NOMO-1 (cell line): Measurements from ENCODE around the gene HRH4.

Source experiments
- DNase-seq, 2 experiments: peaks; one replicate each; lab custom pipeline; 2025; ENCODE audit not compliant: unreplicated experiment in 2 of 2; lab: John Stamatoyannopoulos, UW

HRH4 gene, protein sequence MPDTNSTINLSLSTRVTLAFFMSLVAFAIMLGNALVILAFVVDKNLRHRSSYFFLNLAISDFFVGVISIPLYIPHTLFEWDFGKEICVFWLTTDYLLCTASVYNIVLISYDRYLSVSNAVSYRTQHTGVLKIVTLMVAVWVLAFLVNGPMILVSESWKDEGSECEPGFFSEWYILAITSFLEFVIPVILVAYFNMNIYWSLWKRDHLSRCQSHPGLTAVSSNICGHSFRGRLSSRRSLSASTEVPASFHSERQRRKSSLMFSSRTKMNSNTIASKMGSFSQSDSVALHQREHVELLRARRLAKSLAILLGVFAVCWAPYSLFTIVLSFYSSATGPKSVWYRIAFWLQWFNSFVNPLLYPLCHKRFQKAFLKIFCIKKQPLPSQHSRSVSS

GRCh38 chr18:24460388-24460787 lies at the start of gene HRH4:
Gene HRH4, plus strand, starts transcription at chr18:24460637. Its CDS starts 92 bp downstream, at chr18:24460729.
- peak; percentile 16 to 53 for DNase-seq

DNA sequence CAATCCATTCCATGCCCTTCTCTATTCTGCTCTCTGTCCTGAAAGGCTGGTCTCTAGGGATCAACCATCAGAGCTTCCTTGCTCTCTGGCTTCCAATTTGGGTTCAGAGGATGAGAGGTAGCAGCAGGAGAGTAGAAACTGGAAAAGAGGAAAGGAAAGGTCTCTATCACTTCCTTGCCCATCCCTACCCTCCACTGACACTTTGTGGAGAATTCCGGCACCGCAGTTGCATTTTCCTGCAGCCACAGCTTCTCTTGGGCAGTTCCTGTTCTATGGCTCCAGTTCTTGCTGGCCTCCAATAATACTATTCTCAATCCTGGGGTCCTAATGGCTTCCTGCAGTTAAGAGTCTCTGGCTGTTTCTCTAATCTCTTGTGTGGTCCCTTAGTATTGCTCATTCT lies 47.3 kb upstream of the HRH4 start:
- DNase-seq: no peak

- DNase-seq: no peak
Measured at GRCh38 chr18:24414349-24415003, 46.0 kb upstream of the HRH4 start.

GRCh38 chr18:24417480-24417879 lies 43.0 kb upstream of the HRH4 start:
- no peak for DNase-seq

GRCh38 chr18:24420551-24420950 lies 39.9 kb upstream of the HRH4 start:
- DNase-seq: no peak

GRCh38 chr18:24421831-24422230 lies 38.6 kb upstream of the HRH4 start:
- no peak for DNase-seq

DNA sequence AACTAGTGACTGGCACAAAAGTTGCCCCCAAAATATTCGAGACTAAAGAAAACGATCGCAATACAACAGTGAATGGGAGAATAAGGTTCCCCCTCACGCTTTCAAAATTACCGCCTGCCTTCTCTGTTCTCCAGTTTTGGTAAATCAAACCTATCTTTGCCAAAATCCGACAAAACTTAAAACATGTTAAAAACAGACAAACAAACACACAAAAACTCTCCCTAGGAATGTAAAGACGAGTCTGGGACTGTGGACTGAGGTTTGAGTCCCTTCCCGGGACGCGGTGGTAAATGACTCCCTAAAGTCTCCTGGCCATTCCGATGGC lies 34.4 kb upstream of the HRH4 start:
- DNase-seq: no peak

DNA sequence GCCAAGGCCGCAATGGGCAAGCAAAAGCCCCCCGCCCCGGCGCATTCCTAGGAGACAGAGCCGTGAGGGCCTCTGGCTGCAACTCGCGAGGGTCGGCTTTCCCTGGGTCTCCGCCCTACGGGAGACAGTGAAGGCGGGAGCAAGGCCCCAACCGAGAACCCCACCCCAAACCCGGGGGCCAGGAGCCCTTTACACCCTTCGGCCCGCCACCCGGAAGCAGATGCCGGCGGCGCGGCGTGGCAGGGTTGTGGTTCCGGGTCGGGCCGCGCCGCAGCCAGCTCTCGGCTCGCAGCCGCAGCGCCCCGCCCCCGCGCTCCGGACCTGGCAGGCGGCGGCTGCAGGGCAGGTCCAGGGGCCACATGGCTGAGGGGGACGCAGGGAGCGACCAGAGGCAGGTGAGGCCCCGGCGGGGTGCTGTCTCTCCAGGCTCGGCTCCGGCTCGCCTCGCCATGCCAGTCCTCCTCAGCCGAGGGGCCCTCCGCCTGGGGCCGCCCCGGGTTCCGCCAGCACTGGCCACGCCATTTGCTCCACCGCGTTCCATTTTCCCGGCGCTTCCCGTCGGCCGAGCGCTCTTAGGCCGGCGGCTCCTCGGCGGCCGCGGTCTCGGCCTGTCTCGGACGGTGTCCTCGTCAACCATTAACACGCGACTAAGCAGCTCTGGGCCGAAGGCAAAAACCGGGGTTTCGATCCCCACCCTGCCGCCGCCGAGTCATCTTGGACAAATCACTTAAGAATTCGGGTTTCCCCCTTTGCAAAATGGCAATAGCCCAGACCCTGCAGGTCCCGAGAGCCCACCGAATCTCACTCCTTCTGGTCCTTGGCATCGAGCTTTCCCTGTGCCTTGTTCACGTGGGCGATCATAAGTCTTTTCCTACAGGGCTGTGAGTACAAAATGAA lies 33.8 kb upstream of the HRH4 start, which contains the start of gene IMPACT:
TSS of gene IMPACT (plus strand) at position 273 of the 897 bp plus-strand sequence. CDS start at position 360, 87 bp downstream.
- DNase-seq: peak; percentile 77 to 89

GRCh38 chr18:24427484-24427883 lies 33.0 kb upstream of the HRH4 start:
- peak; percentile 16 to 20 for DNase-seq

- DNase-seq: no peak
Measured at GRCh38 chr18:24428709-24429108, 31.7 kb upstream of the HRH4 start.

DNA sequence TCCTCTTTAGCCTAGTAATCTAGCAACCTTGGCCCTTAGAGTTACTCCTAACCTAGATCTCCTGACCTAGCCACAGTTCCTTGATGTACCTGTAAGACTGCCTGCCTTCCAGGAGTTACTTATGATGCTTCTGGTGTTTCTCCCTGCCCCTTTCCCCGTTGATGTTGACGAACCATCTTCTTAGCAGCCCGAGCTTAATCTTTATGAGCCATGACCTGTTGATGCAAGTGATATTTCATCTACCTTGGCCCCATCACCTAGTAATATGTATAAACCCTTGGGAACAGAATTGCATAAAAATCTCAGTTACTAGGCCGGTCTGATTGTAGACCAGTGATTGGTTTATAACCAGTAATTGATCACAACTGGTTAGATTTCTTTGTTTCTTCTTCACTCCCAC lies 31.2 kb upstream of the HRH4 start:
- no peak for DNase-seq

GRCh38 chr18:24432618-24433017 lies 27.8 kb upstream of the HRH4 start:
- peak; percentile 50 to 75 for DNase-seq

GRCh38 chr18:24436939-24437338 lies 23.5 kb upstream of the HRH4 start:
- DNase-seq: no peak

DNA sequence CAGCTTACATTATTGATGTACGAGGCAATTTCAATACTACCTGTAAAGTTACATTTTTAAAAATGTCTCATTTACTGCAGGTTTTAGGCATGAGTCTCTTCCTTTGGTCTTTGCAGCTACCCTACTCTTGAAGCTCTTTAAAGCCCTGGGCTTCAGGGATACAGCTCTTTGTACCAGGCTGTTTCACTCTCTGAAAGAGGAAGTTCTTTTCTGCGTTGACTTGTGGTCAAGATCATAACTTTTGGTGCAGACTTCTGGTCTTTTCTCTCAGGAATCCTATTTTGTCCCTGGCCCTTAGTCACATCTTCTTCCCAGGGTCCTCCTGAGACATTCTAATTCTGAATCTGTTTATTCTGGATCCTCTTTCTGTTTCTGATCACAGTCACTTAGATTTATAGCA lies 16.6 kb upstream of the HRH4 start:
- DNase-seq: peak; percentile 49 to 89

GRCh38 chr18:24446453-24446852 lies 14.0 kb upstream of the HRH4 start:
- DNase-seq: no peak

- no peak for DNase-seq
Measured at GRCh38 chr18:24446953-24447538, 13.4 kb upstream of the HRH4 start.

DNA sequence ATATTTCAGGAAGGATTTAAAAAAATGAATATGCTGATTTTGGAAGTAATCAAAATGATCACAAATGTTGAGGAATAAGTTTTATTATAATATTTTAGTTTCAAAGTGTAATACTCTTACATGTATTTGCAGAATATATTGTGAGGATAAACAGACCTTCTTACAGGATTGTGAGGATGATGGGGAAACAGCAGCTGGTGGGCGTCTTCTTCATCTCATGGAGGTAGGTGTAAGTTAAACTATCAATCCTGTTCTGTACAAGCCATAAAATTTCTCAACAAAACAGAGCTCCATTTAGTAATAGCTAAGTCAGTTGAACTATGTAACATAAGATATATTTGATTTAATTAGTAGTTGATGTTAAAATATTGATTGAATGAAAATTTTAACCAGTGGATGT lies 12.5 kb upstream of the HRH4 start:
- DNase-seq: no peak

DNA sequence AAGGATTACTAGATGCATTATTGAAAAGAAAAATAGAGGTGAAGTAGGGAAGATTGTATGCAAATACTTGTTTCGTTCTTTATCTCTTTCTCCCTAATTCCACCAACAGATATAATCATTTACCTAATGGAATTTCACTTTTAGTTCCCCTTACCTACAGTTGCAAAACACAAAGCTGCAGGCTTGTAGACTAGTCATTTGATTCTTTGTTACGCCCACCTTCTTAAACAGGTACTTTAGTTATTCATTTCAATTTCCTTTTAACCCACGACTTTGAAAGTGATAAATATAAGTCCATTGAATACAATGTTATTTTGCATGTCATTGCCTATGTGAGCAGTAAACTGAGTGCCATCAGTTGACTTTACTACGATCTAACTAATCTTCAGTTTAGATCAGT lies 3.9 kb upstream of the HRH4 start:
- no peak for DNase-seq

DNA sequence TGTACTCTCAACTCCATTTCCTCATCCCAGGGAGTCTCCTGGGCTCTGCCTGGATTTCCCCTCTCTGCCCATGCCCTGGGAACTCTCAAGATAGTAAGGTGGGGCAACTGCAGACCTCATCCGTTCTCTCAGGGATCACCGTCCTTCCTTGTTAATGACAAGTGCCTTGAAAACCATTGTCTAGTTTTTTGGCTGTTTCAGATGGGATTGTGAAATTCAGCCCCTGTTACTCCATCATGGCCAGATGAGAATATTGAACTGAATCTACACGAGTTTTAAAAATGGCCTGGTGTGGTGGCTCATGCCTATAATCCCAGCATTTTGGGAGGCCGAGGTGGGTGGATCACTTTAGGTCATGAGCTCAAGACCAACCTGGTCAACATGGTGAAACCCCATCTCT lies 665 bp upstream of the HRH4 start:
- DNase-seq: peak; percentile 39 to 42

DNA sequence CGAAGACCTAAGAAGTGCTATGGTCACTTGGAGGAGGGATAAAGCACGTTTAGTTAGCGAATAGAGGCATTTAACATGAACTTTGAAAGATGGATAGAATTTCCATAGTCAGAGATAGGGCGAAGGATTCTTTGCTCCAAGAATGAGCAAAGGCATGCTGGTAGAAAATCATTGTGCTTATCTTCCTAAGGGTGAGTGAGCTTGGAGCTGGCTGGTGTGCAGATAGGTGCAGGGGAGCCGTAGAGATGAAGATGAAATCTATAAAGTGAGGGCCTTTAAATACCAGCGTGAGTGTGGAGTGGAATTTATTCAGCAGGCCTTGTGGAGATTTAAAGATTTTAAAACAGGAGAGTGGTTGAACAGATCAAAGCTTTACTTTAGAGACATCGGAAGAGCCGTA lies 1.6 kb downstream of the HRH4 start:
- DNase-seq: no peak
